Panc1 (cell line): Measurements from ENCODE around the gene CYP26B1.

Experiments
- CTCF ChIP-seq: fragments of 450-650 bp; IDR thresholded peaks from 2 replicates; pipeline ENCODE4 v1.5.1; 2017; ENCODE audit warnings: mild to moderate bottlenecking
- POLR2AphosphoS5 ChIP-seq: IDR thresholded peaks from 2 replicates; pipeline ENCODE4 v1.6.1; 2012; ENCODE audit warnings: mild to moderate bottlenecking, low read depth, low read length, moderate library complexity
- REST ChIP-seq, 2 experiments: IDR thresholded peaks; 2 replicates each; pipeline ENCODE4 v1.6.1; 2011 to 2012; ENCODE audit warnings: low read depth in 2 of 2, control low read depth in 1 of 2, low read length in 1 of 2, mild to moderate bottlenecking in 1 of 2, moderate library complexity in 1 of 2; ENCODE audit not compliant: insufficient read depth in 1 of 2
- SIN3A ChIP-seq: IDR thresholded peaks from 2 replicates; pipeline ENCODE4 v1.6.1; 2012; ENCODE audit warnings: low read depth, mild to moderate bottlenecking, low read length, moderate library complexity, borderline replicate concordance; ENCODE audit not compliant: insufficient read depth
- TCF7L2 ChIP-seq: IDR thresholded peaks from 2 replicates; pipeline ENCODE4 v1.6.1; 2011; ENCODE audit warnings: mild to moderate bottlenecking, low read depth, low read length, inconsistent platforms

GRCh38 chr2:72191441-72191840 is 43.8 kb upstream of the CYP26B1 start:
- TF ChIP-seq POLR2AphosphoS5 (no peak), CTCF (no peak), TCF7L2 (no peak), REST (IDR thresholded peaks at IDR 0.05; ENCODE audit: insufficient read depth in 1 of 2, low read depth in 2 of 2, low read length in 1 of 2) (no peak), SIN3A (no peak)
